NCI-H2081 (cell line): ENCODE data around the gene KLHL25.
"Not testable (repeated sequence)": the region's sequence is repeated elsewhere in the genome, so short reads cannot be mapped to it uniquely, and the experiment has no call there.

Source experiments
- DNase-seq, 2 experiments: peaks; one replicate each; lab custom pipeline; 2025; lab: John Stamatoyannopoulos, UW

The KLHL25 gene, protein sequence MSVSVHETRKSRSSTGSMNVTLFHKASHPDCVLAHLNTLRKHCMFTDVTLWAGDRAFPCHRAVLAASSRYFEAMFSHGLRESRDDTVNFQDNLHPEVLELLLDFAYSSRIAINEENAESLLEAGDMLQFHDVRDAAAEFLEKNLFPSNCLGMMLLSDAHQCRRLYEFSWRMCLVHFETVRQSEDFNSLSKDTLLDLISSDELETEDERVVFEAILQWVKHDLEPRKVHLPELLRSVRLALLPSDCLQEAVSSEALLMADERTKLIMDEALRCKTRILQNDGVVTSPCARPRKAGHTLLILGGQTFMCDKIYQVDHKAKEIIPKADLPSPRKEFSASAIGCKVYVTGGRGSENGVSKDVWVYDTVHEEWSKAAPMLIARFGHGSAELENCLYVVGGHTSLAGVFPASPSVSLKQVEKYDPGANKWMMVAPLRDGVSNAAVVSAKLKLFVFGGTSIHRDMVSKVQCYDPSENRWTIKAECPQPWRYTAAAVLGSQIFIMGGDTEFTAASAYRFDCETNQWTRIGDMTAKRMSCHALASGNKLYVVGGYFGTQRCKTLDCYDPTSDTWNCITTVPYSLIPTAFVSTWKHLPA

DNA sequence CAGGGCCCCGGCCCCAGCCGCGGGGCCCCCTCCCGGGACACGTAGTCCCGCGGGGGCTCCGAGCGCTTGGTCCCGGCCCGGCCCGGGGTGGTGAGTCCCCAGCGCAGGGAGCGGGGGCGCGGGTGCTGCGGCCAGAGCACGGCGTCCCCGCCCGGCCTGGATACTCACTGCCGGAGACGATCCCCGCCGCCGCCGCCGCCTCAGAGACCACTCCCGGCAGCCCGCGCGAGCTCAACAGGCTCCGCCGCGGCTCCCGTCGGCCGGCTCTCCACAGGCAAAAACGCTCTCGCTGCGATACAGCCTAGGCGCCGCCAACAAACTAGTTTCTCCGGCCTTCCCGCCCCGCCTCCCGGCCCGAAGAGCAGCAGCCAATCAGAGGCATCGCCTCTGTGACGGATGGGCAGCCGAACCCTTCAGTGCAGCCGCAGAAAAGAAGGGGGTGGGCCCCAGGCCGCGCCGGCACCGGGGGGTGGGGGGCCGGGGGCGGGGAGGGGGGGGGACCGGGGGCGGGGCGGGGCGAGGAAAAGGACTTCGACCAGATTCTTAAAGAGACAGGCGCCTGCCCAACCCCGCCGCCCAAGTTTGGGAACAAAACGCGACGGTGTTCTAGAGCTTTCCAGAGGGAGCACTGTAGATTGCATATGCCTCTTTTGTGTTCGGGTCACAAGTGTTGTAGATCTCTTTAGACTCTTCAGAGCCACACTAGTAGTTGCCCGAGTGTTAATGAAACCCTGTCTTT lies at the start of gene KLHL25:
KLHL25 (minus strand) TSS at position 328 of the 739 bp plus-strand sequence. CDS start 25,115 bp downstream, outside the sequence.
- DNase-seq = peak; percentile 91 to 96

DNA sequence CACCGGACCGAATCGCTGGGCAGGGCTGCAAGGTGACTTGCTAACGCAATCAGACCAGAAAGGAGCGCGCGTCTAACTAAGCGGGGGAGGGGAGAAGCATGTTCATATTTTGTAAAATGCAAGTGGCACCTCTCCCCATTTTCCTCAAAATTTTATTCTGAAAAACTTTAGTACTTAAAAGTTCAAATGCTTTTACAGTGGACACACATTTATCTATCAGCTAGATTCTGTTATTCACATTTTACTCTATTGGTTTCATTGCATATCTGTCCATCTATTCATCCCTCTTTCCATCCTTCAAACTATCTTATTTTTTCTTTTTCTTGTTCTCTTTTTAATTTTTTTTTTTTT lies 46.1 kb upstream of the KLHL25 start:
- no peak for DNase-seq

DNA sequence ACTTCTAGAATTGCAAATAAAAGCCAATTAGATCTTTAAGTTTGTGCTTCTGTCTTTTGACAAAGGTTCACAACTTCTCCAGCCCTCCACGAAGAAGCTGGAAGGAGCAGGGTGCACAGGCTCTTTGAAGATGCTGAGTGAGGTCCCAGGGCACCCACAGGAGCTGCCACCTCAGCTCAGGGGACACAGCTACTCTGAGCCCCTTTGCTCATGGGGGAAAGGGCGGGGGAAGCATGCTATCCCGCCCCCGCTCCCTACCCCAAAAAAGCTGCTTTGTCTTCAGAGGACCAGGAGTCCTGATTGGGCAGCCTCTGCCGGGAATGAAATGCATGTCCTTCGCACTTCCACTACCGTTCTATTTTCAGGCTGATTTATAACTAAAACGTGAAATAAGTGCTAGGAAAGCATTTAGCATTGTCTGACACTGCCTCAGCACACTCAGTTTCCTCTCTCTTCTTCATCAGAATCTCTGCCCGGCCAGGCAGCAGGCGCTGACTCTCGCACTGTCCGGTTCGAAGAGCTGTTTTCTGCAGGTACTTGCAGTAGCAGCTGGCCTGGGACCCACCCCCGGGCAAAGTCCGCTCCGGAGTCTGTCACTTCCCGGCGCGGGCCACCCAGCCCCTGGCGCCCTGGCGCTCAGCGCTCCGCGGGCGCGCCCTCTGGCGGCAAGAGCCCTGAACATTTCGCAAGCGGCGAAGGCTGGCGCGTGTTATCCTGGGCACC lies 45.5 kb upstream of the KLHL25 start:
- peak; percentile 70 to 73 for DNase-seq

DNA sequence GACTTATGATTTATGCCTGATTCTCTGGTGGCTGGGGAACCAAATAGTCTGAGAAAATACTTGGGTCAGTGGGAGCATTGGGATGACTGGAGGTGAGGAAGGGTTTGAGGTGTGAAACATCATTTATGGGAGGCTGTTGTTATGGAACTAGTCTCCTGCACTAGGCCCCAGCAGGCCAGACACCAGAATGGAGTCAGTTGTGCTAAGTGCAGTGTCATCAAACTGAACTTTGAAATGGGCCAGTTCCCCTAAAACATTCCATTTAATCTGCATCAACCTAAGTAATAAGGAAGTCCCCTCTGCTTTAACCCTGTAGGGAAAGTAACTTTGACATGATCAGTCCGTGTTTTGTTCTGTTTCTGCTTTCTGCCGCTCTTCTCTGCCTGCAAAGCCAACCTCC lies 44.9 kb upstream of the KLHL25 start:
- no peak for DNase-seq

DNA sequence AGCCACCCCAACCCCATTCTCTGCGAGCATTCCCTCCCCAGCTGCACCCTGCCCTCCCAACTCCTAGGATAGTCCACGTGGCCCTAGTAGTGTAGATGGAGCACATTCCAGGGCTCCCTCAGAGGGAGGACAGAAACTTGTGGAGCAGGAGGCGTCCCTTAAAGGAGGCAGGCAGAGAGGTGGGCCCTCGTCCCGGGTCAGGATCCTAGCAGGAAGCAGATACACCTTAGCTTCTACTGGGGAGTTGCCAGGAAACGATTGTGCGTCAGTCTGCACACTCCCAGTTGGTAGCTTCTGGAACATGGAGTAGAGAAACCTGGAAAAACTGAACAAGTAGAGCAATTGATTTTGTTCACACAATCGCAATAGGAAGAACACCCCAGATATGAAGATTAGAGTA lies 43.9 kb upstream of the KLHL25 start:
- no peak for DNase-seq

DNA sequence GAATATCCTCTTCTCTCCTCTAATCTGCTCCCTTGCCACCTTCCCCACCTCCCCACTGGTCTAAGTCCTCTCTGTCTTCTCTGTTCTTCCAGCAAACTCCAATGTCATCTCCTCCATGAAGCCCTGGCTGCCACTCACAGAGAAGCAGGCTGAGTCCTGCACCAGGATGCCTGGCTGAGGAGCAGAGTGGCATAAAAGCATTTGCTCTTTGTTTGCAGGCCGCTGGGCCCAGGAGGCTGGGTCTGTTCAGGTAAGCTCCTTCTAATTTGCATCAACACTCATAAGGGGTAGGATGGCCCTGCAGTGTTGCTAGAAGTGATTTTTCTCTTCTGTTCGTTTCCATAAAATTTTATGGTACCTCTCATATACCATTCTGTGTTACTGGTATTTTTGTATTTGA lies 43.2 kb upstream of the KLHL25 start:
- no peak for DNase-seq

DNA sequence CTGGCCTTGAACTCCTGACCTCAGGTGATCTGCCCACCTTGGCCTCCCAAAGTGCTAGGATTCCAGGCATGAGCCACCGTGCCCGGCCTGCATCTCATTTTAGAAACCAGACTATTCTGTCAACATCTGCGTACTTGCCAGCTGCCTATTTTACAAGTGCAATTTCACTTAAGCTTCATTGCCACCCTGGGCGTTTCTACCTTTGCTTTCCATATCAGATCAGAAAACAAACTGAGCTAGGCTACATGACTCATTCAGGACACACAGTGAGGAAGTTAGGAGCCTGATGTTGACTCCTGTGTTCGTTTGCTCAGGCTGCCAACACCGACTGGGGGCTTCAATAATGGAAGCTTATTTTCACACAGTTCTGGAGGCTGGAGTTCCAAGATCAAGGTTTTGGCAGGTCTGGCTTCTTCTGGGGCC lies 42.3 kb upstream of the KLHL25 start:
- DNase-seq = peak in 1 of 2 experiments; percentile 44

DNA sequence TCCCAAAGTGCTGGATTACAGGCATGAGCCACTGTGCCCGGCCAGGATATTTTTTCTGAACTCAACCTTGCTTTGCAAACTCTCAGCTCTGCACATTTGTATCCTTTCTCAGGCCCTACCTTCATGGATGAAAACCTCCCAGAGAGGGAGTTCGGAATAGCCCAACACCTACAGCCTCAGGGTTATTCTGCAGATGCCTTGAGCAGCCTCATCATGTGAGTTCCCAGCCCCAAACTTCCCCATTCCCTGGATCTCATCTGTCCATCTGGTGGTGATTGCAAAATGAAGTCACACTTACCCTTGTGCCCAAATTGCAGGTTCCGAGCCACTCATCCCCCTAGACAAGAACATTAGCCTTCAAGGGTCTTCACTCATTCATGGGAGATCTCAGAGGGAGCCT lies 39.9 kb upstream of the KLHL25 start:
- no peak for DNase-seq

DNA sequence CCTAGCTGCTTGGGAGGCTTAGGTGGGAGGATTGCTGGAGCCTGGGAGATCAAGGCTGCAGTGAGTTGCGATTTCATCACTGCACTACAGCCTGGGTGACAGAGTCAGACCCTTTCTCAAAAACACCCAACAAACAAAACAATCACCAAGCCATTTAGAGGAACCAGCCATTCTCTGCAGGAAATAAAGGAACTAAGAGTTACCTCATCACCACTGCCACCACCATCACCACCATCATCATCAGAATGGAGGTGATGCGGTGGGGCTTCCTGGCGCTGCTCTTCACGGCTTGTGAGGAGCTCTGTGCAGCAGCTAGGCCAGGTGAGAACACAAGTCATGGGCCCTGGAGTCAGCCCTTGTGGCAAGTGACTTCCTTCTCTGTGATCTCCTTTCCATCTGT lies 37.7 kb upstream of the KLHL25 start:
- DNase-seq = no peak

DNA sequence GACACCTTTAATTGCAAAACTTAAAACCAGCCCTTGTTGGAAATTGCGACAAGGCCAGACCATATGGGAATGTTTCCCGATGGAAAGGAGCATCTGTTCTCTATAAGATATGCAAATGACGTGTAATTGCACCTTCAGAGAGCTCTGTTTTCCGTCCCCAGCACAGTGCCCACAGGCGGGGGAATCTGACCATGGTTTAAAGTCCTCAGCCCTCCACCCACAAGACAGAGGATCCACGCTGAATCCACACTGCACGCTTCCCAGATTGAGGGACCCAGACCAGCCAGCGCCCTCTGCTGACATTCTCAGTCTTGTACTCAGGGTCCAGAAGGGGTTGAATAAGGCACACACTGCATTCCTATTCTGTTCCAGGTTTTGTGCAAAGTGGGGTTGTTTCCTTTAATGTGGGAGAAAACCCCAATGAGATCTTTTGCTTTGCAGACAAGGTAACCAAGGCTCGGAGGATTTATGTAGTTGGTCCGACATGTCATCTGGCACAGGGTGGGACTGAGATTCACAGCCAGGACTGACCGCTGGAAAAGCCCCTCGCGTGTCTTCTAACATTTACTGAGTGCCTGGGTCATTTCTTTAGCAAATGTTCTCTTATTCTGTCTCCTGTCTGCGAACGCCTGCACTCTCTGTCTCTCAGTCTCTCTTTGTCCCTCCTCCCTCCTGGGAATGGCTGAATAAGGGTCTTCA lies 36.8 kb upstream of the KLHL25 start:
- DNase-seq = peak; percentile 14 to 34

DNA sequence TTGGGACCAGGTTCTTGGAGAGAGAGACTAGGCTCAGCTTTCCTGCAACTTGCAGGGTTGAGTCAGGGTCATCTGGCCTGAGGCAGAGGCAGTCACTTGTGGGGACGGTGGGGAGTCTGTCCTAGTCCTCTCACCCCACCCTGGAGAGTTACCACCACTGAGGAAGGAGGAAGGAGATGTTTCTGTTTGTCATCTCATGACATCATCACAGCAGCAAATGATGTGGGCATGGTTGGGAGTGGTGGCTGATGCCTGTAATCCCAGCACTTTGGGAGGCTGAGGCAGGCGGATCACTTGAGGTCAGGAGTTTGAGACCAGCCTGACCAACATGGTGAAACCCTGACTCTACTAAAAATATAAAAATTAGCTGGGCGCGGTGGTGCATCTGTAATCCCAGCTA lies 35.0 kb upstream of the KLHL25 start:
- not testable (repeated sequence) for DNase-seq

DNA sequence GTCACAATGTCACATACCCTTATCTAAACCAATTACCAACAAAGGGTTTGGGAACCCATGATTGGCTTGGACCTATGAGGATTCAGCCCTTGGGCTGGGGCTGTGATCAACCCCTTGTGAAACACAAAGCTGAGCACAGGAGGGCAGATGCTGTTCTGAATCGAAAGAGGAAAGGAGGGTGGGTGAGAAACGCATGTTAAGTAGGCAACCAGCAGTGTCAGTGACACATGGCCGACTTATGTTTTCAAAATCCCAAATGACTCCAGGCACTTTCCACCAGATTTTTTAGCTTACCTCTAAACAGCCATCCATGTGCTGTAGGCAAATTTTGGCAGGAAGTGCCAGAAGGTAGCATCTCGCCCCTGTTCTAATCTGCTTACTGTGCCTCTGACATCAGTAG lies 34.1 kb upstream of the KLHL25 start:
- no peak for DNase-seq

DNA sequence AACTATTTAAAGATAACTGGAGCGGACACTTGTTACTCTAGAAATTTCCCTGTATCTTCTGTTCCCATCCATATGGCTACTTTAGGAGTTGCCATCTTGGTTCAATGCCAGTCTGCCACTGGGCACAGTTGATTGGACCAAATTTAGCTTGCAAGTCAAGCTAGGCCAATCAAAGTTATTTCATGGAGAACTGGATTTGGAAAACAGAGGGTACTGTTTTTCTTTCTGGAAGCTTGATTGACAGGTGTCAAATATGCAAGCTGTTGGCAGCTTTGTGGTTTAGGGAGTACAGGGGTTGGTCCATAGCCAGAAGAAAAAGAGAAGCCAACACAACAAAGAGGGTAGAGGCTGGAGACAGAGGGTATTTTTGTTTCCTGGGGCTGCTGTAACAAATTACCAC lies 33.4 kb upstream of the KLHL25 start:
- no peak for DNase-seq

DNA sequence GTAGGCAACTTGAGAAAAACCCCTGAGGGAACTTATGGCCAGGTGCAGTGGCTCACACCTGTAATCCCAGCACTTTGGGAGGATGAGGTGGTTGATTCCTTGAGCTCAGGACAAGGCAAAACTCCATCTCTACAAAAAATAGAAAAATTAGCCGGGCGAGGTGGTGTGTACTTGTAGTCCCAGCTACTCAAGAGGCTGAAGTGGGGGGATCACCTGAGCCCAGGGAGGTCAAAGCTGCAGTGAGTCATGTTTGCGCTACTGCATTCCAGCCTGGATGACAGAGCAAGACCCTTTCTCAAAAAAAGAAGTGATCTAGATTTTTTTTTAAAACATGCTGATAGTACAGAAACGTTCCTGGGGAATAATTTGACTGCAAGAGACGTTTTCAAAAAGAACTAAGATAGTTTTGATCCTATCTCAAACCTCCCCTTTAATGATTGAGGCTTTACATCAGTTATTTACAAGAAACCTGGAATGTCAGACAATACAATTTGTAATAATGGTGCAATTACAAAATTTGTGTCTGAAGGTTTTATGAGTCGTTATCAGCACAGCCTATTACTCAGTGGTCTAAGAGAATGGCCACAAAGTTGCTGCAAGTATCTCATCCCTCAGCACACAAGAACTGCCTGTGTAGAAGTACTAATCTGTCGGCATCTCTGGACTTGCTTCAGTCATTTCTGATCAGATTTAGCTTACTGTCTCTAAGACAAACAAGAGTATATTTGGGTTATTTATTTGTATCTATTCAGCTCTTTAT lies 32.2 kb upstream of the KLHL25 start:
- DNase-seq = no peak

DNA sequence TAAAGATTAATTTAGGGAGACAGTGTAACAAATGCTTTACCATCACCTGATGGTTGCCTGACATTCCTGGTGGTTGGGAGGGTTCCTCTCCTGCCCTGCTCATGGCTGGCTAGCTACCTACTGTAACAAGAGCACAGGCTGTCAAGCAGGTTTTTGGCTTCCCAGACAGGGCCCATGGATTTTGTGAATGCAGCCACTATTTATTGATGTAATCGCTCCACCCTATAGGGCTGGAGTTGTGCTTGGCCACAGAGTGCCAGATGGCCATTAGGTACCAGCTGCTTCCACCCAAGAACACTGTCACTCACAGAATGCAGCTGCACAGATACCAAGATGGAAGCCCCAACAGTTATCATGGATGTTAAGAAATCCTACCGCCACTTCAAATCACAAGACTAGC lies 31.0 kb upstream of the KLHL25 start:
- DNase-seq = no peak

DNA sequence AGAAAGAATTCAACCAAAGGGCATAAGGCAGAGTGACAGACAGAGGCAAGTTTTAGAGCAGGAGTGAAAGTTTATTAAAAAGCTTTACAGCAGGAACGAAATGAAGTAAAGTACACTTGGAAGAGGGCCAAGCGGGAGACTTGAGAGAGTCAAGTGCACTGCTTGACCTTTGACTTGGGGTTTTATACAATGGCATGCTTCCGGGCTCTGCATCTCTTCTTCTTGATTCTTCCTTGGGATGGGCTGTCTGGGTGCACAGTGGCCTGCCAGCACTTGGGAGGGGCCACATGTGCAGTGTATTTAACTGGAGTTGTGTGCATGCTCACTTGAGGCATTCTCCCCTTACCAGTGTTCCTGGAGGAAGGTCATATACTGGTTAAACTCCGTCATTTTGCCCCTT lies 30.4 kb upstream of the KLHL25 start:
- no peak for DNase-seq

DNA sequence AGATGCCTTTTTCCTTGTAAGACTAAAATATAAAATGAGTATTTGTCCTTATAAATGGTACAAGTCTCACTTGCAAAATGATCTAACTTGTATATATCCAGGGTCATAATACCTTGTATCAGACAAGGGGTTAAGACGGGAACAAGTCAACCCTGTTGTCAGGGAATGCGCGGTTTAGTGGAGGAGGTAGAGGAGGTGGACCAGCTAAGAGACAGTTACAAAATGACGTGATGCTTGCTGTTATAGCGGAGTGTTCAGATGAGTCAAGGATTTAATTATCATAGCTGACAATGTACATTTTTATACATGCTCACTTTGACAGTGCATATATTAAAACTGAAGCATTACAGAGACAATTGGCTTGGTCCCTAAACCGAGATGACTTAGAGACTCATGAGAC lies 26.8 kb upstream of the KLHL25 start:
- DNase-seq = no peak

DNA sequence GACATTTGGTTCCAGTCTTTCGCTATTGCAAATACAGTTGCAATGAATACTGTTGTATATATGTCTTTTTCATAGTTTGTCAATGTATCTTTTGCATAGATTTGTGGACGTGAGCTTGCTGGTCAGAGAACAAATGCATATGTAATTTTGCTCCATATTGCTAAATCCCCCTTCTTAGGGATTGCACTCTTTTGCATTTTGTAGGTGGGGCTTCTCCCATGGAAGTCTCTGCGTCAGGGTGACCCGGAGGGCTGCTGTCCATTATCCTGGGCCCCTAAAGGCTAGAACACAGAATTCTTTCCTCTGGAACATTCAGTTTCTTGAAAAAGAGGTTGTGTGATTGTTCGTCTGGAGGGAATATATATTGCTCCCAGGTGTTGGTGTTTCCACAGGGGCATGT lies 25.2 kb upstream of the KLHL25 start:
- DNase-seq = no peak

DNA sequence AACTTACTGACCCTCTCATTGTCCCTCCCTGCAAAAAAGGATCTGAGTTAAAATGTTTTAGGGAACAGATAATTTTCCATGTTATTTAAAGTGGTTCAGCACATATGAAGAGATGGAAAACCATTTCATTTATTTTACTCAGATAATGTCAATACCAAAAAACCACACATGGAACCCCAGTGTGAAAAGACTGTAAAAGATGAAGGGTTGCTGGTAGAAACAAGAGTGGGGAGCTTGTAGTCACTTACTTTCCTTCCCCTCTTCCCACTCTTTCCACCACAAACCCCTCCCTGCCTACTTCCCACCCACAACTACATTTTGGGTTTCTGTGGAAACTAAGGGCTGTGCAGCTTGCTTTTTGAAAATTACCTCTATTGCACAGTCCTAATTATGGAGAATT lies 18.5 kb upstream of the KLHL25 start:
- no peak for DNase-seq

DNA sequence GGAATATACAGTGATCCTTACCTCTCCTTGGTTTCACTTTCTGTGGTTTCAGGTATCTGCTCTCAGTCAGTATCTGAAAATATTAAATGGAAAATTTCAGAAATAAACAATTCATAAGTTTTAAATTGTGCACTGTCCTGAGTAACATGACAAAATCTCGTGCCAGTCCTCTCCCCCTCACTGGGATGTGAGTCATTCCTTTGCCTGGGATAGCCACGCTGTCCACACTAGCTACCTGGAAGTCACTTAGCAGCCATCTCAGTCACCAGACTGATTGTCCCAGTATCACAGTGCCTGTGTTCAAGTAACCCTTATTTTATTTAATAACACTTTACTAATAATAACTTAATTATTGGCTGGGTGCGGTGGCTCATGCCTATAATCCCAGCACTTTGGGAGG lies 15.3 kb upstream of the KLHL25 start:
- no peak for DNase-seq

DNA sequence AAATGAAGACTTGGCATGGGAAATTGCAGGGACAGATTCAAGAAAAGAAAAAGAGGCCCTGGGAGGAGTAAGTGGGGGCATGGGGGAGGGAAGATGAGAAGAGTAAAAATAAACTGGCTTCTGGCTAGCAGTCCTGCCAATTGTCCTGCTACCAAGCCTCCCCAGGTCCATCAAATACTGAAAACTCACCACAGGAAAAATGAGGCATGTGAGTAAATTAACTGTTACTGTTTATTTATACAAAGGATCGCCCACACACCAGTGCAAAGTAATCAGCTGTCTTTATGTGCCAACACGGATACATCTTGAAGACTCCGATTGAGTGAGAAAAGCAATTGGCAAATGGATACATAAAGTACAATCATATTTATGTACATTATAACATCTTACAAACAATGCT lies 10.7 kb upstream of the KLHL25 start:
- no peak for DNase-seq
